Mammary epithelial cell (primary cell): ENCODE measurements around the gene DSE.

Experiments
- EZH2 ChIP-seq: IDR thresholded peaks from 2 replicates; pipeline ENCODE4 v1.6.1; 2012; ENCODE audit warnings: low read length, inconsistent platforms, borderline replicate concordance
- TF ChIP-seq, protein P1 (sequence below), 2 donors: IDR thresholded peaks in 1 of 2; conservative IDR thresholded peaks in 1 of 2; 2 replicates each; pipeline ENCODE4 v1.5.1; 2011 to 2012; ENCODE audit warnings: inconsistent platforms in 2 of 2, low read length in 2 of 2, mild to moderate bottlenecking in 2 of 2, control low read depth in 1 of 2, low read depth in 1 of 2; ENCODE audit not compliant: insufficient read depth in 1 of 2; ENCODE audit errors: extremely low read depth in 1 of 2

DNA sequence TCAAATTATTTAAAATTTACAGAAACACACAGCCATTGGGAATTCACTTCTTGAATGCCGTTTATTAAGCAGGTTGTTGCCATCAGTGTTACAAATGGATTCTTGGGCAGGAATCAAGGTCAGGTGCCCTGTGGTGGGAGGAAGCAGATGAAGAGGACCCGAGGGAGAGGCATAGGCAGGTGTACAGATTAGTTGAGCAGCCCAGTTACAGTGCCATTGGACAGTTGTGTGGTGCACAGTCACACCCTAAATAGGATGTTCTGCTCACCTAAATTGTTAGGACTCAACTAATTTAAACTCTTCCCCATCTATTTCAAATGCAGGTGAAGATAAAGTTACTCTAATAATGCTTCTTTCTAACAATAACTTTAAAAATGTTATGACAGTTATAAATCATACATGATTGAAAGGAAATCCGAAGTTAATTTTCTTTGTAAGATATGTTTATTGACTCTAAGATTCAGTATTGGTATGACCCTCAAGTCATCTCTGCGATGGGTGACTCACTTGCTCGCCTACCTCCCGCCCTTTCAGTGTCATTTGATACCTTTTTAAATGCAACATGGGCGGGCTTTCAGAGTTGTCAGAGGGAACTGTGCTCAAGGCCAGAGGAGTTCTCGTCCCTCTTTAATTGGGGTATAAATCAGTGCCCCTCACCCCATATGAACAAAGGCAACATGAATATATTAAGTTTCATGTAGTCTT lies 35.1 kb downstream of the DSE start:
- TF ChIP-seq, protein P1, sequence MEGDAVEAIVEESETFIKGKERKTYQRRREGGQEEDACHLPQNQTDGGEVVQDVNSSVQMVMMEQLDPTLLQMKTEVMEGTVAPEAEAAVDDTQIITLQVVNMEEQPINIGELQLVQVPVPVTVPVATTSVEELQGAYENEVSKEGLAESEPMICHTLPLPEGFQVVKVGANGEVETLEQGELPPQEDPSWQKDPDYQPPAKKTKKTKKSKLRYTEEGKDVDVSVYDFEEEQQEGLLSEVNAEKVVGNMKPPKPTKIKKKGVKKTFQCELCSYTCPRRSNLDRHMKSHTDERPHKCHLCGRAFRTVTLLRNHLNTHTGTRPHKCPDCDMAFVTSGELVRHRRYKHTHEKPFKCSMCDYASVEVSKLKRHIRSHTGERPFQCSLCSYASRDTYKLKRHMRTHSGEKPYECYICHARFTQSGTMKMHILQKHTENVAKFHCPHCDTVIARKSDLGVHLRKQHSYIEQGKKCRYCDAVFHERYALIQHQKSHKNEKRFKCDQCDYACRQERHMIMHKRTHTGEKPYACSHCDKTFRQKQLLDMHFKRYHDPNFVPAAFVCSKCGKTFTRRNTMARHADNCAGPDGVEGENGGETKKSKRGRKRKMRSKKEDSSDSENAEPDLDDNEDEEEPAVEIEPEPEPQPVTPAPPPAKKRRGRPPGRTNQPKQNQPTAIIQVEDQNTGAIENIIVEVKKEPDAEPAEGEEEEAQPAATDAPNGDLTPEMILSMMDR (conservative IDR thresholded peaks at IDR 0.05 in 1 of 2, IDR thresholded peaks at IDR 0.05 in 1 of 2; ENCODE audit: extremely low read depth in 1 of 2, insufficient read depth in 1 of 2, low read depth in 1 of 2, low read length in 2 of 2): no peak
- no peak for TF ChIP-seq EZH2
